Coronary artery (tissue), 2 donors: ENCODE results near the gene PHETA1.
"Not testable (repeated sequence)": the region's sequence is repeated elsewhere in the genome, so short reads cannot be mapped to it uniquely, and the experiment has no call there.

Experiments used
- DNase-seq: peaks from one replicate; pipeline ENCODE4 v3.0.0-alpha.2; 2017; ENCODE audit warnings: low spot score
- H3K27ac ChIP-seq, 2 donors: fragments of 200-600 bp; sonication (generic); one replicate each; pipeline ENCODE4 v1.5.1; 2016 to 2019
- H3K4me3 ChIP-seq: fragments of 200-600 bp; sonication (generic); 2 replicates; pipeline ENCODE4 v1.5.1; 2016; ENCODE audit warnings: mild to moderate bottlenecking, moderate library complexity
- TF ChIP-seq, protein P1 (sequence below): fragments of 200-600 bp; sonication (generic); IDR thresholded peaks from one replicate; pipeline ENCODE4 v1.5.1; 2019; ENCODE audit warnings: antibody characterized with exemption

Gene PHETA1

DNA sequence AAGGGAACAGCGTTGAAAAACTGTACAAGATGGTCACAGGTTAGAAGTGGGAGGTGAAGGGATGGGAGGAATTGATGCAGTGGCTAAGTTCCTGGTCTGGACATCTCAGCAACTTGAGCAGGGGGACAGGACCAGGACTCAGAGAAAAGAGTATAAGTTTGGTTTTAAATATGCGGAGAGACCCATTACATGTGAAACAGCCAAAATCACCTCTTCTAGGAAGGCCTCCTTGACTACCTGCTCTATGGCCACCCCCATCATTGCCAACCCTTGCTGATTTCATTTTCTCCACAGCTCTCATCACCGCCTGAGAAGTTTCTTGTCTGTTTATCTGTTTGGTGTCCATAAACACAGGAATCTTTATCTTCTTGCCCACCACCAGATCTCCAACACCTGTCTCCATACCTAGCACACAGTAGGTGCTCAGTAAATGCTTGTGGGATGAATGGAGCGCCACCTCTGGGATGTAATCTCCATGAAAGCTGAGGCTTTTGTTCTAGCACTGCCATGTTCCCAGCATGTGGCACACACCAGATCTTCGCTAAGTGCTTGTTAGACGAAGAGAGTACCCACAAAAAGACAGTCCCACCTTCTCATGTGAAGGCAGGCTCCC is 11.2 kb upstream of the PHETA1 start:
- TF ChIP-seq, protein P1, sequence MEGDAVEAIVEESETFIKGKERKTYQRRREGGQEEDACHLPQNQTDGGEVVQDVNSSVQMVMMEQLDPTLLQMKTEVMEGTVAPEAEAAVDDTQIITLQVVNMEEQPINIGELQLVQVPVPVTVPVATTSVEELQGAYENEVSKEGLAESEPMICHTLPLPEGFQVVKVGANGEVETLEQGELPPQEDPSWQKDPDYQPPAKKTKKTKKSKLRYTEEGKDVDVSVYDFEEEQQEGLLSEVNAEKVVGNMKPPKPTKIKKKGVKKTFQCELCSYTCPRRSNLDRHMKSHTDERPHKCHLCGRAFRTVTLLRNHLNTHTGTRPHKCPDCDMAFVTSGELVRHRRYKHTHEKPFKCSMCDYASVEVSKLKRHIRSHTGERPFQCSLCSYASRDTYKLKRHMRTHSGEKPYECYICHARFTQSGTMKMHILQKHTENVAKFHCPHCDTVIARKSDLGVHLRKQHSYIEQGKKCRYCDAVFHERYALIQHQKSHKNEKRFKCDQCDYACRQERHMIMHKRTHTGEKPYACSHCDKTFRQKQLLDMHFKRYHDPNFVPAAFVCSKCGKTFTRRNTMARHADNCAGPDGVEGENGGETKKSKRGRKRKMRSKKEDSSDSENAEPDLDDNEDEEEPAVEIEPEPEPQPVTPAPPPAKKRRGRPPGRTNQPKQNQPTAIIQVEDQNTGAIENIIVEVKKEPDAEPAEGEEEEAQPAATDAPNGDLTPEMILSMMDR: no peak
- Histone ChIP-seq H3K27ac (no peak overlapping the region), H3K4me3 (no peak overlapping the region)
- DNase-seq: no peak

DNA sequence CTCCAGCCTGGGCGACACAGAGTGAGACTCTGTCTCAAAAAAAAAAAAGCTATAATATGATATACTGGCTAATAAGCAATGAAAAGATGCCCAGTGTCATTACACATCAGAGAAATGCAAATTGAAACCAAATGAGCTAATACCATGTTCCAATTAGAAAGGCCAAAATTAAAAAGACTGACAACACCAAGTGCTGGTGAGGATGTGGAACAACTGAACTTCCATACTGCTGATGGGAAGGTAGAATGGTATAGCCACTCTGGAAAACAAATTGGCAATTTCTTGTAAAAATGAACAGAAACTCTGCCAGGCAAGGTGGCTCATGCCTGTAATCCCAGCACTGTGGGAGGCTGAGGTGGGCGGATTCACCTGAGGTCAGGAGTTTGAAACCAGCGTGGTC is 8.5 kb upstream of the PHETA1 start:
- no peak overlapping the region for H3K4me3 ChIP-seq
- DNase-seq: no peak
- TF ChIP-seq, protein P1: no peak

DNA sequence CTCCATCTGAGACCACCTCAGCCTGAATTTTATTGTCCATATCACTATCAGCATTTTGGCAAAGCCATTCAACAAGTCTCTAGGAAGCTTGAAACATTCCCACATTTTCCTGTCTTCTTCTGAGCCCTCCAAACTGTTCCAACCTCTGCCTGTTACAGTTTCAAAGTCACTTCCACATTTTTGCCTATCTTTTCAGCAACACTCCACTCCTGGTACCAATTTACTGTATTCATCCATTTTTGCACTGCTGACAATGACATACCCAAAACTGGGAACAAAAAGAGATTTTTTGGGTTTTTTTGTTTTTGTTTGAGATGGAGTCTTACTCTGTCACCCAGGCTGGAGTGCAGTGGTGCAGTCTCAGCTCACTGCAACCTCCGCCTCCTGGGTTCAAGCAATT is 4.3 kb upstream of the PHETA1 start:
- H3K4me3 ChIP-seq, H3K27ac ChIP-seq, DNase-seq: not testable (repeated sequence)

More for the DNA sequence above, 8.5 kb upstream of the PHETA1 start:
- H3K27ac ChIP-seq: no peak overlapping the region

DNA sequence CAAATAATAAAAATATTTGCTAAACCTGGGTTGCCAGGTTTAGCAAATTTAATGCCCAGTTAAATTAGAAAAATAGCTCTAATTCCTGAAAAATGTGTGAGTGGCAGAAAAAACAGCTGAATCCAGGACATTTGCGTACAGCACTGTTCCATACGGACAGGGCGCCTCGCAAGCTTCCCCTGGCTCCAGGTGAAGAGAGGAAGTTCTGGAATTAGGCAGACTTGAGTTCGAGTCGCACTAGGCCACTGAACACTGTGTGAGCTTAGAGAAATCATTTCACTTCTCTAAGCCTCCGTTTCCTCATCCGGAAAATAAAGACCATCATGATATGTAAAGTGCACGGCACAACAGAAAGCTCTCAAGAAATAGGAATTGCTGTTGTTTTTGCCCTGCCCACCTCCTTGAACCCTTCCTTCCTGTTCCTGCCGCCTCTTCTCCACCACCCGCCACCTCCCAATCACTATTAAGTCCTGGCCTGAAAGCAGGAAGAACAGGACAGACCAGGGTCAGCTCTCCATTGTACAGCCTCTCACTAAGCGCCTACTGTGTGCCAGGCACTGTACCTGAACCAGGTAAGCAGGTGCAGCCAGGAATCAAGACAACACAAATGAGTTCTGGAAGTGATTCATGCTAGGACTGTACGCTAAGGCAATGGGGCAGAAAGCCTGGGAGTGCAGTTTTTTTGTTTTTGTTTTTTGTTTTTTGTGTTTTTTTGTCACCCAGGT is 763 bp upstream of the PHETA1 start:
- TF ChIP-seq, protein P1: no peak
- H3K4me3 ChIP-seq: peak overlapping the region; percentile 100
- peak overlapping the region in 1 of 2 donors; percentile 76 for H3K27ac ChIP-seq
- no peak for DNase-seq

DNA sequence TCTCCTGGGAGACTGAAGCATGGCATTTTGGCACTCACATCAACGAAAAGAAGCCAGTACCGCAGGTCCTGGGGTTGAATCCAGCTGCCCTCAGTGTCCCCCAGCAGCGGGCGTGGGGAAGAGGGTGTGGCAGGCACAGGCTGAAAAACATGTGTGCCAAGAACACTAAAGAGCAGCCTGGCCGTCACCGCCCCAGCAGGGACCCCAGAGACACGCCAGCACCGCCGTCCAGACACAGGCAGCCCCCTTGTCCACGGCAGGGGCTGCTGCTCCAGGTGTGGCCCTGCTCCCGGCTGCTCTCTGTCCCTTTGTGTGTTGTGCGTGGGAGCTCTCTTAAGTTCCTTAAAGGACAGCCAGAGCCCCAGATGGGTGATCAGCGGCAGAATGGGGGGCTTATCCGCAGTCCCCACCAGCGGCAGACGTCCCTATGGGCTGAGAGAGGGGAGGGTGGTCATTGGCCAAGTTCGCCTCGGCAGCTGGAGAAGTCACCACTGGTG is 556 bp downstream of the PHETA1 start:
- TF ChIP-seq, protein P1: no peak
- peak overlapping the region; percentile 44 to 76 for H3K27ac ChIP-seq
- H3K4me3 ChIP-seq: peak overlapping the region; percentile 100
- DNase-seq: no peak

DNA sequence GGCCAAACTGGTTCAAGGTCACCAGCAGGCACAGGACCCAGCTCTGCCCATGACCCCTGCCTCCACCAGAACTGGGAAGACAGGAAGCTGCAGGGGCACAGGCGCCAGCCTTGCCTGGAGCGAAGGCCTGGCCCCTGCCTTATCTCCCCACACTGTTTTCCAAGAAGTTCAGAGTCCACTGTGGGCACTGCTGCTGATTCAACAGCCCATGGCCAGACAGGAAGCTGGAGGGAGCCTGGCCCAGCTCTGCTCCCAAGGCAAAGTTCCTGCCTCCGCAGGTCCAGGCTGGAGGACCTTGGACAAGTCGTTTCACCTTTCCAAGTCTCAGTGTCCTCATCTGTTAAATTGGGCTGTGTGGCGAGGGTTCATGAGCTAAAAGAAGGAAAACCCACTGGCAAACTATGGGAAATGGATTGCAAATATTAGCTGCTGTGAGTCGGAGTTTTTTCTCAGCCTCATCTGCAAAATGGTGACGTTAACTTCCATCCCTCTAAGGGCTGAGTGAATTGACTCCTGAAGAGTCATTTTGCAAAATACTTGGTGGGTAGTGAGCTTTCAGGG is 1.2 kb downstream of the PHETA1 start:
- H3K4me3 ChIP-seq: peak overlapping the region; percentile 100
- H3K27ac ChIP-seq: peak overlapping the region; percentile 44 to 76
- TF ChIP-seq, protein P1: no peak
- no peak for DNase-seq

DNA sequence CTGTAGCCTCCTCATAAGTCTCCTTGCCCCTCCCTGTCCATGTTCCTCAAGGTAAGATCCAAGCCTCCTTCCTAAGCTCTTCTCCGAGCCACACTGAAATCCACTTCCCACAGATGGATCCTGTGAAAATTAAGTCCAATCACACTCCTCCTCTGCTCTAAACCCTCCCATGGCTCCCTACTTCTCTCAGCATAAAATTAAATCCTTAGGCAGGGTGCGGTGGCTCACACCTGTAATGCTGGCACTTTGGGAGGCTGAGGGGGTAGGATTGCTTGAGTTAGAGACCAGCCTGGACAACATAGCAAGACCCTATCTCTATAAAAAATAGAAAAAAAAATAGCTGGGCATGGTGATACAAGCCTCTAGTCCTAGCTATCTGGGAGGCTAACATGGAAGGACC is 2.3 kb downstream of the PHETA1 start:
- no peak for DNase-seq
- no peak overlapping the region for H3K27ac ChIP-seq
- H3K4me3 ChIP-seq: no peak overlapping the region
- TF ChIP-seq, protein P1: no peak
